ENCODE measurements around the gene CLDN9. TPM values are rescaled to one million over a fixed set of nuclear protein-coding genes. Genes with fewer than 3 reads are reported as not detected.
A peak's percentile ranks its signal among the peaks of the same experiment; 100 is the strongest.

CLDN9 gene
- under 1 TPM in 1 of 2 donors, not detected in 1; 0.91 TPM for total RNA-seq

- Histone ChIP-seq H3K4me1 (replicated peaks) (peaks cover 7% of the 10 kb centered on the region), H3K4me3 (no peak within 1 kb of the TSS), H3K27ac (no peak within 1 kb of the TSS), H3K36me3 (no peaks in the 10 kb centered on the region), H3K9me3 (no peaks in the 10 kb centered on the region), H3K27me3 (replicated peaks; ENCODE audit: insufficient read depth) (no peaks in the 10 kb centered on the region)
- no peak for DNase-seq (ENCODE audit: low spot score)
- intact Hi-C loops (cut with DNase I): no loop called here
- TF ChIP-seq POLR2A (IDR thresholded peaks at IDR 0.05) (no peak), CTCF (IDR thresholded peaks at IDR 0.05) (no peak), POLR2AphosphoS5 (IDR thresholded peaks at IDR 0.05) (no peak)
- WGBS: 42% methylated on average over 27 of the region's 27 CpGs
Measured at GRCh38 chr16:3012828-3013420, at the start of gene CLDN9. TSS of gene CLDN9 (plus strand) at chr16:3012923. CDS start at chr16:3013363, 440 bp downstream.

DNA sequence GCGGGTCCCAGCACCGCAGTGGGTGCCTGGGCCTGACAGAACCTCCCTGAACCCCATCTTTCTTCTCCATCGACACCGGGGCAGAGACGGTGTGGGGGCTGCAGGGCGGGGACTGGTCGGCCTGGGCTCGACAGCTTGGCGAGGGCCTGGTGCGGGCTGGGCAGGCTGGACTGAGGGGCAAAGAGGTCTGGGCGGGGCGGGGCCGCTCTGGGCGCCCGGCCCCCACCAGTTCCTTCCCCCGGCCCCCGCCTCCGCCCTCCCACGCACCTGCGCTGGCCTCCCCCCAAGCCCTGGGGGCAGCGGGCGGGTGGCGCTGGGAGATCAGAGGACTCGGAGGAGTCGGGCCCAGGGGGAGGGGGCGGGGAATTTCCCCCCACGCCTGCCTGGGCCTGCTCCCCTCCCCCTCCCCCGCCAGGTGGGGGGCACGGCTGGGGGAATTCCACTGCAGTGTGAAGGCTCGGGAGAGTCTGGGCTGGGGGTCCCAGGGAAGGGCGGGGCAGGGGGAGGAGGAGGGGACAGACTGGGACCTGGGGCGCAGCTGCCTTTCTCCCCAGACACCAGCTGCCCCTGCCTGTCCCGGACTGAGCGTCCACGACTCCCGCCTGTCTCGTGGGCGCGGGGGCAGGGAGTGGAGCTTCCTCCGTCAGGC lies 49.5 kb upstream of the CLDN9 start:
- 1% methylated on average over 27 of the region's 40 CpGs for WGBS
- Histone ChIP-seq H3K27me3 (replicated peaks; ENCODE audit: insufficient read depth) (no peaks in the 10 kb centered on the region), H3K4me3 (peak overlapping the region in 1 of 2 donors; percentile 26), H3K9me3 (no peaks in the 10 kb centered on the region), H3K4me1 (replicated peaks) (peaks cover 18% of the 10 kb centered on the region), H3K27ac (no peak overlapping the region), H3K36me3 (no peaks in the 10 kb centered on the region)
- no peak for DNase-seq (ENCODE audit: low spot score)
- intact Hi-C loops (cut with DNase I): no loop called here
- TF ChIP-seq POLR2AphosphoS5 (IDR thresholded peaks at IDR 0.05) (no peak), POLR2A (IDR thresholded peaks at IDR 0.05) (no peak), CTCF (IDR thresholded peaks at IDR 0.05) (no peak)

DNA sequence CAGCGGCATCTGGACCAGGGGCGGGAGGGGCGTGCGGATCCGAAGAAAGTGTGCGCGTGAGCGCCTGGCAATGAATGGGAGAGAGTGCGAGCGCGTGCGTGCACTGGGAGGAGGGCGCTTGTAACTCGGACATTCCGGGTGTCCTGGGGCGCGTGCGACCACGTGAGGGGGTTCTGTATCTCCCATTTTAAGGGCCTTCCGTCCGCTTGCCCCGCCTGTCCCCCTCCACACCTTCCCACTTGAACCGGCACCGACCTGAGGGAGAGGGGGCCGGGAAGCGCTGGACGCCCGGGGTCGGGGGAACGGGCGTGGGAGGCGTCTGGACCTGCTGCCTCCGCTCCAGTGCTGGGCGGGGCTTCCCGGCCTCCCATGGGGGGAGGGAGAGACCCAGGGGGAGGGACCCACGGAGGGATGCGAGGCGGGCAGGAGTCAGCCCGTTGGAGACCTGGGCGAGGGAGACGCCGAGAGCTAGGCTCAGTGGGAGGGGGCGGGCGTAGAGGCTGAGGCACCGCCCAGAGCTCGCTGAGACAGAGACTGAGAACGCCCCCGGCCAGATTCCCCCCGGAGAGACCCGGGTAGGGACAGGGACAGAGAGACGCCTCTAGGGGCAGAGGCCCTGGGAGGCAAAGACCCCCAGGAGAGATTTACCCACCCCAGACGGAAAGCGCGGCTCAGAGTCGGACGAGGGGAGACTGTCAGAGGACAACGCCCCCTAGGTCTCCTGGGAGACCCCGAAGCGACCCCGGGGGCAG lies 48.8 kb upstream of the CLDN9 start, which contains the start of gene KREMEN2:
KREMEN2 (plus strand) TSS at position 553 of the 752 bp plus-strand sequence. CDS start 246 bp downstream, outside the sequence.
- H3K9me3 ChIP-seq: no peaks in the 10 kb centered on the region
- intact Hi-C loops (cut with DNase I): no loop called here
- H3K27me3 ChIP-seq (replicated peaks; ENCODE audit: insufficient read depth): no peaks in the 10 kb centered on the region
- DNase-seq (ENCODE audit: low spot score): no peak
- H3K4me1 ChIP-seq (replicated peaks): peaks cover 18% of the 10 kb centered on the region
- peak within 1 kb of the TSS; percentile 4 to 26 for H3K4me3 ChIP-seq
- H3K27ac ChIP-seq: no peak within 1 kb of the TSS
- no peak for TF ChIP-seq CTCF (IDR thresholded peaks at IDR 0.05)
- no peak for TF ChIP-seq POLR2A (IDR thresholded peaks at IDR 0.05)
- no peak for TF ChIP-seq POLR2AphosphoS5 (IDR thresholded peaks at IDR 0.05)
- no peaks in the 10 kb centered on the region for H3K36me3 ChIP-seq
- WGBS: under 1% methylated on average over 60 of the region's 60 CpGs

- no peaks in the 10 kb centered on the region for H3K36me3 ChIP-seq
- H3K4me3 ChIP-seq: peak overlapping the region; percentile 4 to 26
- H3K4me1 ChIP-seq (replicated peaks): peaks cover 20% of the 10 kb centered on the region
- H3K27me3 ChIP-seq (replicated peaks; ENCODE audit: insufficient read depth): no peaks in the 10 kb centered on the region
- WGBS: under 1% methylated on average over 53 of the region's 68 CpGs
- intact Hi-C loops (cut with DNase I): no loop called here
- no peak for DNase-seq (ENCODE audit: low spot score)
- H3K9me3 ChIP-seq: no peaks in the 10 kb centered on the region
- TF ChIP-seq POLR2AphosphoS5 (IDR thresholded peaks at IDR 0.05): no peak
- TF ChIP-seq POLR2A (IDR thresholded peaks at IDR 0.05): no peak
- TF ChIP-seq CTCF (IDR thresholded peaks at IDR 0.05): no peak
- H3K27ac ChIP-seq: no peak overlapping the region
Measured at GRCh38 chr16:2964475-2965336, 48.0 kb upstream of the CLDN9 start.
